ENCODE data around the gene DENR.
"Not testable (repeated sequence)": the region's sequence is repeated elsewhere in the genome, so short reads cannot be mapped to it uniquely, and the experiment has no call there.

The DENR gene

DNA sequence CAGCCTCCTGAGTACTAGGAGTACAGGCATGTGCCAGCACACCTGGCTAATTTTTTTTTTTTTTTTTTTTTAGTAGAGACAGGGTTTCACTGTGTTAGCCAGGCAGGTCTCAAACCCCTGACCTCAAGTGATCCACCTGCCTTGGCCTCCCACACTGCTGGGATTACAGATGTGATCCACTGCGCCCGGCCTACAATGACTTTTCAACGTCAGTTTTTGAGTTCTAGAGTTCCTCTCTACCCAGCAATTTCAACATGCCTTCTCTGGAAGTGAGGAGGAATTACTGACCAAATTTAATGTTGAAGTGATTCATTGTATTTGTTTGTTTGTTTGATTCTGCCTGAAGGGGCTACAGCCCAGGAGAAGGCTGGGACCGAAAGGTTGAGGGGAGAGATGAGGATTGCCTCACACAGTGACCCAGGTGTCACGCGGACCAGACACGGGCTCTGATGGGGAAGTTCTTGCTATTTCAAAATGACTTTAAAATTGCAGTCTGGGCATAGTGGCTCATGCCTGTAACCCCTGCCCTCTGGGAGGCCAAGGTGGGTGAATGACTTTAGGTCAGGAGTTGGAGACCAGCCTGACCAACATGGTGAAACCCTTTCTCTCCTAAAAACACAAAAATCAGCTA, 8.6 kb upstream of the DENR start:
- DNase-seq, result no peak

DNA sequence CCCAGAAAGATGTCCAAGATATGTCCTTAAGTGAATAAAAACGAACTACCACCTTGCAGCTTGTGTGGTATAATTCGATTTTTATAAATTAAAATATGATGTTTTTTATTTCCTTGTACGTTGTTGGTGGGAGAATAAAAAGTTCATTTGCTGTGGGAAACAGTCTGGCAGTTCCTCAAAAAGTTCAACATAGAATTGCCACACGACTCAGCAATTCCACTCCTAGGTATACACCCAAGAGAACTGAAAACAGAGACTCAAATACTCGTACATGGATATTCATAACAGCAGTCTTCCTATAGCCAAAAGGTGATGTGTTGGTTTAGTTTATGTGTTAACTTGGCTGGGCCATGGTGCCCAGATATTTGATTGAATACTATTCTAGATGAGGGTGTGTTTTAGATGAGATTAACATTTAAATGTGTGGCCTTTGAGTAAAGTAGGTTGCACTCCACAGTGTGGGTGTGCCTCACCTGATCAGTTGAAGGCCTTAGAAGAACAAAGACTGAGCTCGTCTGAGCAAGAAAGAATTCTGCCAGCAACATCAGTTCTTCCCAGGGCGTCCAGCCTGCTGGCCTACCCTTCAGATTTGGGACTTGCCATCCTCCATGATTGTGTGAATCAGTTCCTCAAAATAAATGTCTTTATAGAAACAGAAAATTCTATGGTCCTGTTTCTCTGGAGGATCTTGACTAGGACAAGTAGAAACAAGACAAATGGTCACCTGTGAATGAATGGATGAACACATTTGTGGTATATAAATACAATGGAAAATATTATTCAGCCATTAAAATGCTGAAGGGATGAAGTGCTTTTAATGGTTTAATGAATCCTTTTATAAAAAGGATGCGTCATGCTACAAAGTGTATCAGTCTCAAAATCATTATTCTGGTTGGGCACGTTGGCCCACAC, 5.1 kb upstream of the DENR start:
- DNase-seq, result no peak

DNA sequence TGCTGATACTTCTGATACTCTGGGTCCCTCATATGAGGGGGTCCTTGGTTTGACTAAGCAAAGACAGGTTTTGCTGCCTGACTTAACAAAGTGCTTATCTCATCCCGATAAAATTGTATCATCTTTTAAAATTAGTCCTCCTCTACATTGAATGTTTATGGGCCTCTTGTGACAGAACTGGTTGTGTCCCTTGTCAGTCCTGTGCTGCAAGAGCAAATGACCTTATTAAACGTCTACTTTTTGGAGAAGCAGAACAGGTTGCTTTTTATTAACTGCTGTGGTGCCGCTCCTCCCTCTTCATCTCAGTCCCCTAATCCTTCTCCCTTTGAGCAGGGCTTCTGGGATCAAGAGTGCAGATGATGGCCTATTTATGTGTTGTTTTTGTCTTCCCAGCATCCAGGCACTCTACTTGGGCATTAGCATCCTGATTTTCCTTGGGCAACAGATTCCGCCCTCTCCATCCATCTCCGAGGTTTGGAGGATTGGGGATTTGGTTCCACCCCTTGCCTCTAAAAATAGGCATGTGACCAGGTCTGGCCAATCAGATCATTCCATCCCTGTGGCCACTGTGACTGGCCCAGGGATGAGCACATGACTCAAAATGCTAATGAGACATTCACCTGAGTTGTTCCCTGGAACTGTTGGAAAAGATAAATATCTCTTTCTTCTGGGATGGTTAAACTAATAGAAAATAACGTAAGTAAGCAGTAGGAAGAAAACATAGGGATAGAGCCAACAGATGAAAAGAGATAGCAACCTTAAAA, 2.9 kb upstream of the DENR start:
- DNase-seq, result no peak

- not testable (repeated sequence) for DNase-seq
Observed at GRCh38 chr12:122750781-122751515, 1.7 kb upstream of the DENR start.

DNA sequence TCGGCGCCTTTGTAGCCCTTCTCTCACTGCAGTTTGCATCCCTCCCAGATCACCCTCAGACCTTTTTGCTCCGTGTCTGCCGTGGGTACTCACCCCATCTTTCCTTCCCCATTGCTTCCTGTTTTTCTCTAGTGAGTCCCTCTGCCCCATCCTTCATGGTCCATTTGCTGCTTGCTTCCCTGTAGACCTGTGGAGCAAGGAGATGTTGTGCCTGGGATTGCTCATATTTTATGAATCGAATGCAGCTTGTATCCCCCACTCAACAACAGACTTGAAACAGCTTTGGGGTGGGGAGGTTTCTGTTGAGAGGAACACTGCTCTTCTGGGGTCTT, 661 bp downstream of the DENR start:
- no peak for DNase-seq

DNA sequence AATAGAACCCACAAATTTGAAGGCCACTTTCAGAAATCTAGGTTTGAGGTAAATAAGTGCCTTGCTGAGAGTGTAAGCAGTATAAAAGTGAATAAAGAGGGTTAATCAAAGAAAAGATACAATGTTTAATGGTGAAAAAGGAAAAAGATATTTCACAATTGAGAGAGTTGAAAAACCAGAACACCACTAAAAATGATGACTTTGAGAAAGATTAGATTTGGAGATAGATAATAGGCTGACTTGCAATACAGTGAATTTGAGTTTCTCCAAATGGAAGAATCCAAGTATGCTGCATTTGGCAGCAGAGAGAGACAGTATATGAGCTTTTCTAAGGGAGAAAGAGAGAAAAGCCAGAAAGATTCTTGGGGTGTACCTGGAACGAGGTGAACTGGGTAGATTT, 2.2 kb downstream of the DENR start:
- no peak for DNase-seq

- no peak for DNase-seq
Observed at GRCh38 chr12:122757568-122757967, 4.9 kb downstream of the DENR start.

DNA sequence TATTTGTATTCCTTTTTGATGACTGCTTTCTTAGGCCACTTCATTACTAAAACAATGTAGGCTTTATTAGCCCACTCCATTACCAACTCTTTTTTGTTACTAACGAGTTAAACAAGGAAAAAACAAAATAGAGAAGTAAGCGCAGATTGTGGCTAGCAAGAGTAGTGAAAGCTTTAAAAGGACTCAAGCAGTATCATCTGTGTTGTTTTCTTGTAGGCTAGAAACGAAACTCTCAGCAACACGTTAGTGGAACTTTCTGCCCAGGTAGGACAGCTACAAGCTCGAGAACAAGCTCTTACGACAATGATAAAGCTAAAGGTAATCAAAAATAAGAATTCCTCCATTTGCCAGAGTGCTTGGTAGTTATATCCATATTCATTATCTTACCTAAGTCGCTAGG, 32.9 kb downstream of the DENR start:
- DNase-seq, result no peak

DNA sequence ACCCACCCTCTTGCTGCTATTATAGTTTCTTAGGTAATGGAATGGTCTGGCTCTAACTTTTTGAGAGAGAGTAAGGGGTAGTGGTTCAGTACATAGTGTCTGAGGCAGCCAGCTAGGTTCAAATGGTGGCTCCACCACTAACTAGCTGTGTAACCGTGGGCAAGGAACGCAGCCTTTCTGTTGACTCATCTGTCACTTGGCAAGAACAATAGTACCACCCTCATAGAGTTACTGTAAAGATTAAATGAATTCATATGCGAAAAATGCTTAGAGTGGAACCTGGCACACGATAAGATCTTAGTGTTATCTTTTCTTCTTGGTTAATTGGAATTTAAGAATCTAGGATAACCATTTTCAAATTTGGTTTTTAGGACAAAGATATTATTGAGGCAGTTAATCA, 35.8 kb downstream of the DENR start:
- no peak for DNase-seq

DNA sequence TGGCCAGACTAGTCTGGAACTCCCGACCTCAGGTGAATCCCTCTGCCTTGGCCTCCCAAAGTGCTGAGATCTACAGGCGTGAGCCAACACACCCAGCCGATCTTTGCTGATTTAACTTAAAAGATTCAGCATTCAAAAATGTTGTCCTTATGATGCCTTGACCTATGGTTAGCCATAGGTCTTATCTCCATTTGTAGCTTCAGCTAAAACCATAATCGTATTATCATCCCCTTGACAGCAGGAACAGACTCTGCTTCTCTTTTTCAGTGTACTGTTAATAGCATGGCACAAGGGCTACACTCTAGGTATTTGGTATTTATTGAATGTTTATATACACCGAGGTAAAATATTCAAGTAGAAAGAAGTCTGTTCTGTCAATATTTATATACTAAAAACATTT, 37.0 kb downstream of the DENR start:
- no peak for DNase-seq

GRCh38 chr12:122790393-122791075, 37.9 kb downstream of the DENR start:
- DNase-seq, result no peak

- peak; percentile 76 for DNase-seq
Observed at GRCh38 chr12:122793685-122794106, 41.1 kb downstream of the DENR start.

- DNase-seq, result no peak
Observed at GRCh38 chr12:122795807-122796206, 43.2 kb downstream of the DENR start.

DNA sequence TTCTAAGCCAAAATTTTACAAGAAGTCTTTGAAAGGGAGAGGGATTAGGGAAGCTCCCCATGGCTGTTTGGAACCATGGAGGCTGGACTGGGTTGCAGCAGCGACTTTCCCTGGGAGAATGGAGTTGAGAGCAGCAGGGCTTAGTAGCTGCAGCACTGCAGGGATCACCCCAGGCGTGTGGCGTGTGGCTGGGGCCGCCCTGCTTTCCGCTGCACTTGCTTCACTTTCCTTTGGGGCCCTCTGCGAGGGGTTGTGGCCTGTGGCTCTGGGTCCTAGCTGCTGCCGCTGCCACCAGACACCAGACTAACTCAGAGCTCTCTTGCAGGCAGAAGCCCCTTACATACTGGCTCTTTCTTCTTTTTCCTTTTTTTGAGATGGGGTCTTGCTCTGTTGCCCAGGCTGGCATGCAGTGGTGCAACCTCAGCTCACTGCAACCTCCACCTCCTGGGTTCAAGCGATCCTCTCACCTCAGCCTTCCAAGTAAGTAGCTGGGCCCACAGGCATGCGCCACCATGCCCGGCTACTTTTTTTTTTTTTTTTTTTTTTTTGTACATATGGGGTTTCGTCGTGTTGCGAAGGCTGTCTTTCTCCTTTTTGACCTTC, 47.1 kb downstream of the DENR start:
- no peak for DNase-seq

DNA sequence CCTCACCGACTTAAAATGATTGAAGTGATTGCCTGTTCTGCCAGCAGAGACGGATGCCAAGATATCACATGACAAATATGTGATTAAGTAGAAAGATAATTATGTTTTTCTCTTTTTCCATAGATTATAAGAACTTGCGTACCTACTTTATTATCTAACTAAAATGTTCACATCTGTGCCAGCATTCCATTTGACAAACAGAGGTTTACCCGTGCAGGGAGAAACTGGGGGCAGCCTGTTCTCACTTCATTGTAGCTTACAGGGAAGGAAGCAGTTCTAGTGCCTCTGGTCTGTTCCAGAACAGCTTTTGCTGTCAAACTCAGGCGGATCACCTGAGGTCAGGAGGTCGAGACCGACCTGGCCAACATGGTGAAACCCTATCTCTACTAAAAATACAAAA, 51.3 kb downstream of the DENR start:
- DNase-seq, result no peak

DNA sequence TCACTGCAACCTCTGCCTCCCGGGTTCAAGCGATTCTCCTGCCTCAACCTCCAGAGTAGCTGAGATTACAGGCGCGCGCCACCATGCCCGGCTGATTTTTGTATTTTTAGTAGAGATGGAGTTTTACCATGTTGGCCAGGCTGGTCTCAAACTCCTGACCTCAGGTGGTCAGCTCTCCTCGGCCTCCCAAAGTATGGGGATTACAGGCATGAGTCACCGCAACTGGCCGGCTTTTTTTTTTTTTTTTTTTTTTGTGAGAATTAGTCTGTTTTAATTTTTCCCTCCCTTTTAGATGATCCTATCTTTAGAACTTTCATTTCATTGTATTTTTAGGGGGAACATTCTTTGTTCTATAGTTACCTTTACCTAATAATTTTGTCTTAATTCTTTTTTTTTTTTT, 52.3 kb downstream of the DENR start:
- DNase-seq, result not testable (repeated sequence)

DNA sequence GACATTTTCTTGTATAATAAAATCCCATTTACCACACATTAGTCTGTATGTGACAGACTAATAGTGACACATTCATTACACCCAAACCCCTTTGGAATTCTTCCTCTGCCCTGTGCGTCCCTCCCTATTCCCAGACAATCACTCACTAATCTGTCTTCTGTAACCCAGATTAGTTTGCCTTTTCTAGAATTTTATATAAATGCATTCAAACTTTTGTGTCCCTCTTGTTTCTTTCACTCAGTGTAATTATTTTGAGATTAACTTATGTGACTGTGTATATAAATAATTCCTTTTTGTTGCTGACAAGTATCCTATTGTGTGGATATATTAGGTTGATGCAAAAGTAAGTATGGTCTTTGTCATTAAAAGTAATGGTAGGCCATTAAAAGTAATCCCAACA, 55.0 kb downstream of the DENR start:
- DNase-seq, result no peak

DNA sequence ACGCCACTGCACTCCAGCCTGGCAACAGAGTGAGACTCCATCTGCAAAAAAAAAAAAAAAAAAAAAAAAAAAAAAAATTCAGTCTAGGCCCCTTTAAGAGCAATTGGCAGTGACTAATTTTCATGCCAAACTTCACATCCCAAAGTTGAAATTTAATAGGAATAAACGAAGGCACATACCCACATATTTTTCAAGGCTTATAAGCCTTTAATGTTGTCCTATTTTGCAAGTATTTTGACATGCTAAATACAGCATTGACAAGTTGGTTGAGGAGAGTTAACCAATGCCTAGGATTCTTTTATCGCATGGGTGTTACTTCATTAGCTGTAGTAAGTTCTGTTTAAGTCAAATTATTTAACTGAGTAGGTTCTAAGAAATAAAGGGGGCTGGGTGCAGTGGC, 59.2 kb downstream of the DENR start:
- DNase-seq, result no peak

- no peak for DNase-seq
Observed at GRCh38 chr12:122813310-122813713, 60.7 kb downstream of the DENR start.

DNA sequence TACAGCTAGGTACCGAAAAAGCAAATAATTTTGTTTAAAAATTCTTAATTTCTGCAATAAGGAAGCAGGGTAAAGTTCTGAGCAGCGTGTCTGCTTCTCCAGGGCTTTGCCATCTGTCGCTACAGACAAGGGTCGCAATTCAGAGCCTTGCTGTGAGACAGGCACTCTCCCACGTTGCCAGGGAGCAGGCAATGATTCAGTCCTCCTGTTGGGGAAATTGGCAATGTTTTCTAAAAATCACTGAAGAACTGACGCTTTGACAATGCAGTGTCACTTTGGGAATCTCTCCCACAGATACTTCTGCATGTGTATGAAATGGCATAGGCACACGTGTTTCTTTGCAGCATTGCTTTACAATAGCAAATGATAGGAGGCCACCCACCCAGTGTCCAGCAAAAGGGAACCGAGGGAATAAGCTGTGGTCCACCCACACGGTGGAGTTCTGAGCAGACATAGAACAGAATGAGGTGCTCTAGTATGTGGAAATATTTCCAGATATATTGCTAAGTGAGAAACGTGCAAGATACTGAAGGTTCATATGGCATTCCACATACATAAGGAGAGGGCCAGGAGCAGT, 66.7 kb downstream of the DENR start:
- DNase-seq, result no peak

DNA sequence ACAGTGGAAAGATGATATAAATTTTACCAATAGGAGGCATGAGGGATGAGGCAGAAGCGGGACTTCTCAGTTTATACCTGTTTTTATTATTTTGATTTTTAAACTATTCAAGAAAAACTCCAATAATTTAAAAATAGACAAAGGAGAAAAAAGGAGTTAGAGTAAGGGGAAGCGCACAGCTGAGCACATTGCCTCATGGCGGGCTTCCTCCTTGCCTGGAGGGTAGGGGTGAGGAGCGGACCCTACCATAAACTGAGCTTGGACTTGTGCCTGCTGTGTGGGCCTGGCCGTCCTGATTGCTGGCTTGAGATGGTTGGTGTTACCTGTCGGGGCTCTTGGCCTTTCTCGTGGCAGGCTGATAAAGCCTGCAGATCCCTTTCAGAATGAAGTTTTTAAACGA, 67.5 kb downstream of the DENR start:
- DNase-seq, result no peak

Data from DMS79 treated with DMSO at 0.1 percent for 48 hours (cell line).